Measurements from ENCODE around the gene CCDC12.

GRCh38 chr3:46909535-46910161 is 66.9 kb downstream of the CCDC12 start:
- TF ChIP-seq ZFP30 (CRISPR knock-in tag; IDR thresholded peaks at IDR 0.05) (no peak), POU6F1 (CRISPR knock-in tag; IDR thresholded peaks at IDR 0.05; ENCODE audit: borderline replicate concordance, low read depth) (no peak), TCF4 (CRISPR knock-in tag; IDR thresholded peaks at IDR 0.05; ENCODE audit: borderline replicate concordance) (no peak)
- TF ChIP-seq, protein P1, sequence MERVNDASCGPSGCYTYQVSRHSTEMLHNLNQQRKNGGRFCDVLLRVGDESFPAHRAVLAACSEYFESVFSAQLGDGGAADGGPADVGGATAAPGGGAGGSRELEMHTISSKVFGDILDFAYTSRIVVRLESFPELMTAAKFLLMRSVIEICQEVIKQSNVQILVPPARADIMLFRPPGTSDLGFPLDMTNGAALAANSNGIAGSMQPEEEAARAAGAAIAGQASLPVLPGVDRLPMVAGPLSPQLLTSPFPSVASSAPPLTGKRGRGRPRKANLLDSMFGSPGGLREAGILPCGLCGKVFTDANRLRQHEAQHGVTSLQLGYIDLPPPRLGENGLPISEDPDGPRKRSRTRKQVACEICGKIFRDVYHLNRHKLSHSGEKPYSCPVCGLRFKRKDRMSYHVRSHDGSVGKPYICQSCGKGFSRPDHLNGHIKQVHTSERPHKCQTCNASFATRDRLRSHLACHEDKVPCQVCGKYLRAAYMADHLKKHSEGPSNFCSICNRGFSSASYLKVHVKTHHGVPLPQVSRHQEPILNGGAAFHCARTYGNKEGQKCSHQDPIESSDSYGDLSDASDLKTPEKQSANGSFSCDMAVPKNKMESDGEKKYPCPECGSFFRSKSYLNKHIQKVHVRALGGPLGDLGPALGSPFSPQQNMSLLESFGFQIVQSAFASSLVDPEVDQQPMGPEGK (CRISPR knock-in tag; IDR thresholded peaks at IDR 0.05; ENCODE audit: borderline replicate concordance): no peak
- TF ChIP-seq, protein P2, sequence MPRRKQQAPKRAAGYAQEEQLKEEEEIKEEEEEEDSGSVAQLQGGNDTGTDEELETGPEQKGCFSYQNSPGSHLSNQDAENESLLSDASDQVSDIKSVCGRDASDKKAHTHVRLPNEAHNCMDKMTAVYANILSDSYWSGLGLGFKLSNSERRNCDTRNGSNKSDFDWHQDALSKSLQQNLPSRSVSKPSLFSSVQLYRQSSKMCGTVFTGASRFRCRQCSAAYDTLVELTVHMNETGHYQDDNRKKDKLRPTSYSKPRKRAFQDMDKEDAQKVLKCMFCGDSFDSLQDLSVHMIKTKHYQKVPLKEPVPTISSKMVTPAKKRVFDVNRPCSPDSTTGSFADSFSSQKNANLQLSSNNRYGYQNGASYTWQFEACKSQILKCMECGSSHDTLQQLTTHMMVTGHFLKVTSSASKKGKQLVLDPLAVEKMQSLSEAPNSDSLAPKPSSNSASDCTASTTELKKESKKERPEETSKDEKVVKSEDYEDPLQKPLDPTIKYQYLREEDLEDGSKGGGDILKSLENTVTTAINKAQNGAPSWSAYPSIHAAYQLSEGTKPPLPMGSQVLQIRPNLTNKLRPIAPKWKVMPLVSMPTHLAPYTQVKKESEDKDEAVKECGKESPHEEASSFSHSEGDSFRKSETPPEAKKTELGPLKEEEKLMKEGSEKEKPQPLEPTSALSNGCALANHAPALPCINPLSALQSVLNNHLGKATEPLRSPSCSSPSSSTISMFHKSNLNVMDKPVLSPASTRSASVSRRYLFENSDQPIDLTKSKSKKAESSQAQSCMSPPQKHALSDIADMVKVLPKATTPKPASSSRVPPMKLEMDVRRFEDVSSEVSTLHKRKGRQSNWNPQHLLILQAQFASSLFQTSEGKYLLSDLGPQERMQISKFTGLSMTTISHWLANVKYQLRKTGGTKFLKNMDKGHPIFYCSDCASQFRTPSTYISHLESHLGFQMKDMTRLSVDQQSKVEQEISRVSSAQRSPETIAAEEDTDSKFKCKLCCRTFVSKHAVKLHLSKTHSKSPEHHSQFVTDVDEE (CRISPR knock-in tag; IDR thresholded peaks at IDR 0.05): no peak

Data from SK-N-SH treated with all-trans-retinoic acid at 6 μM for 48 hours (cell line).